ENCODE data around the gene POLR1C.
"Not testable (repeated sequence)": the region's sequence is repeated elsewhere in the genome, so short reads cannot be mapped to it uniquely, and the experiment has no call there.

POLR1C gene, protein sequence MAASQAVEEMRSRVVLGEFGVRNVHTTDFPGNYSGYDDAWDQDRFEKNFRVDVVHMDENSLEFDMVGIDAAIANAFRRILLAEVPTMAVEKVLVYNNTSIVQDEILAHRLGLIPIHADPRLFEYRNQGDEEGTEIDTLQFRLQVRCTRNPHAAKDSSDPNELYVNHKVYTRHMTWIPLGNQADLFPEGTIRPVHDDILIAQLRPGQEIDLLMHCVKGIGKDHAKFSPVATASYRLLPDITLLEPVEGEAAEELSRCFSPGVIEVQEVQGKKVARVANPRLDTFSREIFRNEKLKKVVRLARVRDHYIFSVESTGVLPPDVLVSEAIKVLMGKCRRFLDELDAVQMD

DNA sequence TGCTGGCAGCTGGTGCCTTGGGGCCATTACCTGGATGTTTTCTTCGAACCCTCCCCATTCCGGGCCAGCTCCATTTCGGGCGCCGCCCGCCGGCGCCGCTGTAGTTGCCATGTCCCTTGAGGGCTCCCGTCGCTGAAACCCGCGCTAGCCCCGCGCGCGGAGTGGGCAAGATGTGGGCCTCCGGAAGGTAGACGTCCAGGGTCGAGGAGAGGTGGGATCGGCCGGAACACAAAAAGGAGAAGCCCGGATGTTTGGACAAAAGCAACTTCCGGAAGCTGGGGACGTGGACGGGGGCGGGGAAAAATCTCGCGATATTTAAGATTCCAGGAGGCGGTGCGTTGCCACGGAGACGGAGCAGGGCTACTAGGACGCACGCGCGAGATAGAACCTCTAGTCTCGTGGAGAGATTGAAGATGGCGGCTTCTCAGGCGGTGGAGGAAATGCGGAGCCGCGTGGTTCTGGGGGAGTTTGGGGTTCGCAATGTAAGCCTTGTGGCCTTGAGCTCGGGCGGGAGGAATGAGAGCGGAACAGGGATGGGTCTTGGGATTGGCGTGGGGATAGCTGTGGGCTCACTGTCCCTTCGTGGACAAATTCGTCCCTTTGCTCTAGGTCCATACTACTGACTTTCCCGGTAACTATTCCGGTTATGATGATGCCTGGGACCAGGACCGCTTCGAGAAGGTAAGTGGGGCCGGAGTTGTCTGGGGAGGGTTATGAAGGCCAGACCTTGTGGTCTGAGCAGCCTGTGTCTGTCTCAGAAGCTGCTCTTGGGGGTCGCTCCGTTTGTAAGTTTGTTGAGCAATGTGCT, at the start of gene POLR1C, which contains the start of gene YIPF3:
POLR1C (plus strand) TSS at position 393 of the 808 bp plus-strand sequence; CDS start at position 414, 21 bp downstream.
YIPF3 (minus strand) TSS at position 230 of the 808 bp plus-strand sequence; CDS start at position 111, 119 bp downstream.
- peak; percentile 95 for DNase-seq (ENCODE audit: low read depth)

DNA sequence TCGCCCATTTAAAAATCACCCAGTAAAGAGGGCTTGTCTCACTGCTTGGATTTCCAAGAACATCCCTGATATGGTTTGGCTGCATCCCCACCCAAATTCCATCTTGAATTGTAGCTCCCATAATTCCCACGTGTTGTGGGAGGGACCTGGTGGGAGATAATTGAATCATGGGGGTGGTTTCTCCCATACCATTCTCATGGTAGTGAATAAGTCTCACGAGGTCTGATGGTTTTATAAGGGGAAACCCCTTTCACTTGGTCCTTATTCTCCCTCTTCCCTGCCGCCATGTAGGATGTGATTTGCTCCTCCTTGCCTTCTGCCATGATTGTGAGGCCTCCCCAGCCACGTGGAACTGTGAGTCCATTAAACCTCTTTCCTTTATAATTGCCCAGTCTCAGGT, 49.6 kb upstream of the POLR1C start:
- DNase-seq (ENCODE audit: low read depth): not testable (repeated sequence)

DNA sequence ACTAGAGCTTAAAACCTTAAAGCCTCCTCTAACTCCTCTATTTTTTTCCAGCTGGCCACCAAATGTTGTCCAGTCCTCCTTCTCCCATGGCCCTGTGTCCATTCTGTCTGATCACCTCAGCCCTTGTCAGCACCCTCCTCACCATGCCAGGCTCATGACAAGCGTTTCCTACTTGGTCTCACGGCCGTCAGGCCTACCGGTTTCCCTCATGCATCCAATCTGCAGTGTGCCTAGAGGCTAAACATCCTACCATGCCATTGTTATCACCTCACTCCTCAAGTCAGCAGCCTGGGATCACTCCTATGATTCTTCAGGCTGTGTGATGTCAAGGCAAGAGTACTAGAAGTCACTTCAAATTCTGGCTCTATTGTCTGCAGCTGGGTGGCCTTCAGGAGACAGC, 49.1 kb upstream of the POLR1C start:
- no peak for DNase-seq (ENCODE audit: low read depth)

DNA sequence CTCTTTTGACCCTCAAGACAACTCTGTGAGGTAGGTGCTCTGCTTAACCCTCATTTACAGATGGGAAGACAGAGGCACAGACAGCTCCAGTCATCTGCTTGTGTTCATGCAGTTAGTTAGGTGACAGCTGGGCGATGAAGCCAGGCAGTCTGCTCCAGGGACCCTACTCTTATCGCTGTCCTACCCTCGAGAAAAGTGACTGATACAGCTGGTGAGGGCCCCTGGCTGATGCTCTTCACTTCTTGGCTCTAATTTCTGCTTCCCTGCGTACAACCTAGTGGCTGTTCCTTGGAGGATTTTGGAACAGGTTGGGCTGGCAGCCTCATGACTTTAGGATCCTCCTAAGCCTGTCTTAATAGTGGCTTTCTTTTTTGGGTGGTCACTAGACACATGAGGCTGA, 48.6 kb upstream of the POLR1C start:
- no peak for DNase-seq (ENCODE audit: low read depth)

DNA sequence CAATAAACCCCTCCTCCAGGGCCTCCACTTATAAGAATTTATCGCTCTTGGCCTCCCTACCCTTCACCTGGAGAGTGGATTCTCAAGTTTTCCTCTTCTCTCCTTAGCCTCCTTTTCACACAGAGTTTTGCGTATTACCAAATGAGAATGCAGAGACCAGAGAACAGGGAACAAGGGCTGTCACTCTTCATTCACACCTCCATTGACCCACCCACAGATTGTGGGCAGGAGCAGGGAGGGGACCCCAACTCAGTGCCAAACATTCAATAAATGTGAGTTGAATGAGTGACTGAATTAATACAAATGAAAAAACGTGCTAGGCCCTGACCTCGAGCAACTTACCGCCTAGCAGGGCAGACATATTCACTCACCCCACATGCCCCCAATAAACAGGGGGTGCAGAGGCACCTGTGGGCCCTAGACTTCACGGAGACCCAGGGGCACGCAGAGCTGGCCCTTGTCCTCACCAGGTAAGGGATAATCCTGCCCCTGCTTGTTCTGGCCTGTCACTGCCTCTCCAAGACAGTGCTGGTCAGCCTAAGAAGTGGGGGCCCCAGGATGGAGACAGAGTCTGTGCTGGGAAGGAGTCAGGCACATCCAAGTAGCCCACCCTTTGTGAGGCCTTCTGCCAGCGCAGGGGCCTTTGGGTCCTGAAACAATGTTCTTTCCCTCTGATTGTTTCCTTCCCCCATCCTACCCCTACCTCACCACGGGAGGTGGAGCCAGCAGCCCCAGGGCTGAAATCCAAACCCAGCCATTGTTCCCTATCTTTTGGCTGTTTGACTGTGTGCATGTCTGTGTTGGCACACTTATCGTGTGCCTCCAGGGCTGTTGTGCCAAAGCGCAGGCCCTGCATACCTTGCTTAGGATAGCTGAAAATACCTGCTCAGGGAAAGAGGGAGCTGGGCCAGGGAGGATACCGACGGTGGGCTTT, 47.9 kb upstream of the POLR1C start:
- no peak for DNase-seq (ENCODE audit: low read depth)

DNA sequence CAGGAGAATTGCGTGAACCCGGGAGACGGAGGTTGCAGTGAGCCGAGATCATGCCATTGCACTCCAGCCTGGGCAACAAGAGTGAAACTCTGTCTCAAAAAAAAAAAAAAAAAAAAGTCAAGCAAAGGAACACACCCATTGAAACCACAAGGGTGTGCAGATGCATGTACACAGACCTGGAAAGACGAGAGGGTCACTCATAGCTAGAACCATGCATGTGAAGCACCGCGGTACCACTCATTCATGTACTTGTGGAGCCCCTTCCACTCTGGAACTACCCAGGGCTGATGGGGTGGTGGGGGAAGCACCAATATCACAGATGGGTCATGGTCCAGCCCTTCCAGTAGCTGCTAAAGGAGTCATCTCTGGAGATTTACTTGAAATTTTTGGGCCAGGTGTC, 46.9 kb upstream of the POLR1C start:
- DNase-seq (ENCODE audit: low read depth): no peak

DNA sequence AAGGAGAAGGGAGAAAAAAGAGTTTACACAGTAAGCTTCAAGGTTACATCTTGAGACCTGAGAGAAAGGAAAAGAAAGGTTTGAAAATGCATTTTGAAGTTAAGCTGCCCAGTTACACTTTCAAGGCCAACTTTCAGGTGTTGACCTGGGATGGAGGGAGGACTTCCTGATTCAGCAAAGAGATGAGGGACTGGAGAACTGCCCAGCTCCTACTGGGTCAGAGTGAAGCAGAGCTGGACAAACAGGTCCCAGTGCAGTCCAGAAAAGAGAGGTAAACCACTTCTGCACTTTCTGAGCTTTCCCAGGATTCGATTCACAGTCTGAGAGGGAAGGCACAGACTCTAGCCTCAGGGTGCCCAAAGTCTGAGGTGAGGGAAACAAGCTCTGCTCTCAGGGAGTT, 45.5 kb upstream of the POLR1C start:
- no peak for DNase-seq (ENCODE audit: low read depth)

DNA sequence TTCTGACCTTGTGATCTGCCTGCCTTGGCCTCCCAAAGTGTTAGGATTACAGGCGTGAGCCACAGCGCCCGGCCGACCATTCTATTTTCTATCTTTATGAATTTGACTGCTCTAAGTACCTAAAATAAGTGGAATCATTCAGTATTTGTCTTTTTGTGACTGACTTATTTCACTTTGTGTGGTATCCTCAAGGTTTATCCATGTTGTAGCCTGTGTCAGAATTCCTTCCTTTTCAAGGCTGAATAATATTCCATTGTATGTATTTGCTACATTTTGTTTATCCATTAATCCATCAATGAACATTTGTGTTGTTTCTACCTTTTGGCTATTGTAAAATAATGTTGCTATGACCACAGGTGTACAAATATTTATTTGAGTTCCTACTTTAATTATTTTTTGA, 44.4 kb upstream of the POLR1C start:
- no peak for DNase-seq (ENCODE audit: low read depth)

DNA sequence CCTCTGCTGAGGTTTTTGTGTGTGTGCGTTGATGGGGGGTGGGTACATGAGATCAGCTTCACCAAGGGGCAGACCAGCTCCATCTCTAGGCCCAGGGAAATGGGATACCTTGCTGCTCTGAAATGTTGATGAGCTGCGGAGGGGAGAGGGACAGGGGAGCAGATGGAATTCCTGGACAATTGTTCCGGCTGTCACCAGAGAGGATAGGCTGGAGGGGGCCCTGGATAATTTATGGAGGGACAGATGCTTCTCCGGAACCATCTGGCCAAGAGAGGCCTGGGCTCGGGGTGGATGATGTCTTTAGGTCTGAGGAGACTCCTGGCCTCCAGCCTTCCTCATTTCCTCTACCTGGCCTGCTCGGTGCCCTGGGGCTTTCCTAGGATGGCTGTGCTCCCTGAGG, 41.4 kb upstream of the POLR1C start:
- DNase-seq (ENCODE audit: low read depth): no peak

DNA sequence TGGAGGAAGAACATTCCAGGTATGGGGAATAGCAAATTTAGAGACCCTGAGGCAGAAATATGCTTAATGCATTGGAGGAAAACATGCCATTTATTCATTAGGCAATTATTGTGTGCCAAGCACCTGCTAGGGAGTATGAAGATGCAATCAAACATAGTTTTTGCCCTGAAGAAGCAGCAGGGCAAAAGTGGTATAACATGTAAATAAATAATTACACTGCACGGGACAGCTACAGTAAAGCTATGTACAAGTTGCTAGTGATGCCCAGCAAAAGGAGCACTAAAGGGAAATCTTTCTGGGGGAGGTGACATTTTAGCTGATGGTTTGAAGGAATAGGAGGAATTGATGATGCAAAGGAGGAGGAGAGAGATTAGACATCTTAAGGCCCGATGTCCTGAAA, 40.1 kb upstream of the POLR1C start:
- no peak for DNase-seq (ENCODE audit: low read depth)

DNA sequence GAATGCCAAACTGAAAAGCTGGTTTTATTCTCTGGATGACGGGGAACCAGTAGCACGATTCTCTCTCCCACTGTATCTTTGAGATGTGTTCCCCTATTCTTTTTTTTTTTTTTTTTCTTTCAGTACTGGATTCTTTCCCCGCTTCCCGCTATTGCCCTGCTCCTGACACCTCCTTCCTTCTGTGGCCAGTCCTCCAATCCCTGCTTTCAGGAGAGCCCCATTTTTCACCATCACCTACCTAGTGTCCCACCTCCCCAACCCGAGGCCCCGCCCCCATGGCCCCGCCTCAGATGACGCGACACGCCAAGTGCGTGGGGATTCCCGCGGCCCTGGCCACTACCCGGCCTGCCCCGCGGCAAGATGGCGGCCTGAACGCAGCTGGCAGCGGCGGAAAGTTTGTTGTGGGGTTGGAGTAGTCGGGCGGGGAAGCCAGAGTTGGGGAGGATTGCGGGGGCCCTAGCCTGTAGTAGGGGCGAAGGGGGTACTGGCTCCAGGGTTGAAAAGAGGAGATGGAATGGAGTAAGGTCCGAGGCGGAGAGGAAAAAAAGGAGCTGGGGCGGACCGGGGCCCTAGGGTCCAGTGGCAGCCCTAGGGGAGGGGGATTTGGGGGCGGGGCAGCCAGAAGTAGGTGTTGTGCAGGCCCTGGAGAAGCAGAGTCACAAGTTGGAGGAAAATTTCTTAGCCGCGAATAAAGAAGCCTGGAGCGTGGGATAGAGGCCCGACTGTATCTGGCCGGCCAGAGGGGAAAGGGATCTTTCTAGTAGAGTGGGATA, 39.5 kb upstream of the POLR1C start, which contains the start of gene TJAP1:
TJAP1 (plus strand) TSS at position 336 of the 773 bp plus-strand sequence. CDS start 21,432 bp downstream, outside the sequence.
- DNase-seq (ENCODE audit: low read depth): peak; percentile 96

DNA sequence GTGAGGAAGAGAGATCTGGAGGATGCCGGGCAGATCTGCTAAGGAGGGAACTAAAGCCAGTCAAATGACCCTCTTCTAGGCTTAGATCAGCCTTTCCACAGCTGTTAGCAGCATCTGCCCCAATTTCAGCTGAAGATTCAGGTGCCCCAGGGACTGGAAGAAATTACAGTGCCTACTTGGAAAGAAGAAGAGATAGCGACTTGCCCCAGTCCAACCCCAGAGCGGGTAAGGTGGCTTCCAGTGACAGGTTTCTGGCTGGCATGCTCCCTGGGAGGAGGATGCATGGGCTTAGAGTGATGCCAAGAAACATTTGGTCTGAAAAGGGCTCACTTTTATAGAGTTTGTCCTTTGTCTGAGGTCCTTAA, 38.9 kb upstream of the POLR1C start:
- DNase-seq (ENCODE audit: low read depth): no peak

DNA sequence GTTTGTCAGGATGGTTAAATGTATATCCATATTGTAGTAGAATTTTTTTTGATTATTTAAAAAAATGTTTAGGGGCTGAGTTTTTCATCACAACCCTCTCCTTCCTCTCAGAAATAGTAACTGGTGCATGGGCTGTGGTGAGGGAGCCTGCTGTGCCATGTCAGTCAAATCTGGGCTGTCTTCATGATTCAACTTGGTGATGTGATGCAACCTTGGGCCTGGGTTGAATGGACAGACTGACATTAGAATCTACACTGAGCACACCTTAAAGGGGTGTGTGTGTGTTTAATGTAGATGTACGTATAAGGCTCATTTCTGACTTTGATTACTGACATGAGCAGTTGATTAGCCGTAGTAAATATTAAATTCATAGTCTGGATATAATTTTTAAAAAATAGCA, 35.8 kb upstream of the POLR1C start:
- DNase-seq (ENCODE audit: low read depth): no peak

DNA sequence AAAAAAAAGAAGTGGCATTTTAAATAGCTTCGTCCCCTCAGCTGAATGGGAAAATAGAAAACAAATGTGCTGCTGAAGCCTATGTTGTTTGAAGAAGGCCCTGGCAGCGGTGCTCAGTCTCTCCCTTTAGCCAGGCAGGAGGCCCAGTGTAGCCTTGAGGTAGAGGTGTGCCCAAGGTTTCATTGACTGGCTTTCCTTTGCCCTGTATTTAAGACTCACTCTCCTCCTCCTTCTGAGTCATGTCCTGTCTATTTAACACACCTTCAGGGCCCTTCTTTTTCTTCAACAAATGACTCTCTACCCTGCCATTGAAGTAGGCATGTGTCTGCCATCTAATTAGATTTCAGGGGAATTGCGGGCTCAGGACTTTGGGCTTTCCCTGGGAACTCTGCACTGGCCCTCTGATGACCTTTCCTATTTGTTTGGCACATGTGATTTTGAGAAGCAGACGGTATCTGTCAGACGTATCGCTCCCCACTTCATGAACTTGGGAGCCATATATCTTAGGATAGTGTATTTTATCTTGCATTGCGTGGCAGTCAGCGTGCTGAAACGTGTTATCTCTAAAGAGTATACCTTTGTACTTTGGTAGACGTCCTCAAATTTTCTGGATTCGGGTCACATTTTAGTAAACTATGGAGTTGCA, 35.2 kb upstream of the POLR1C start:
- DNase-seq (ENCODE audit: low read depth): no peak

DNA sequence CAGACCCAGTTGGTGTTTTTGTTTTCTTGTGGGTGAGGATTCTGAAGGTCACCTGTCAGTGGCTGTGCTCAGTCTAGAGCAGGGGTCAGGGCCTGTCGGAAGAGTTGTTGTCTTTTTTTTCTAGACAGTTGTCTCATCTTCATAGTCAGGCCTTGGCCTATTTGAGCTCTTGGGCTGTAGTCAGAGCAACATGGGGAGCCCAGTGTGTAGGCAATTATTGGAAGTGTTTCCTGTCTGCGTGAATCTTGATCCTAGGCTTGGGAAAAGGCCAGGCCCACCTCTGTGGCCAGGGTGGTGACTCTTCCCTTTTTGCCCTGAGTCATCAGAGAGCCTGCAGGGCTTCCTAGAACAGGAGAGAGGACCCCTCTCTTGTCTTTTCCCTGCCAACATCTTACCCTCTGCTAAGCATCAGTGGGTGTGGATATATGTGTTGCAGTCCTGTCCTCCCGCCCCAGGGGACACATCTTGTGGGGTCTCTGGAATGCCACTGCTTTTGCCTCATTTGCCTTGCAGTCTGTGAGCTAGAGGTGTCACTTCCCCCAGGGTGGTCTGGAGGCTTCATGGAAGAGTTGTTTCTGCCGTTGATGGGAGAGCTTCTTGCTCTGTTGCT, 28.1 kb upstream of the POLR1C start:
- DNase-seq (ENCODE audit: low read depth): no peak

DNA sequence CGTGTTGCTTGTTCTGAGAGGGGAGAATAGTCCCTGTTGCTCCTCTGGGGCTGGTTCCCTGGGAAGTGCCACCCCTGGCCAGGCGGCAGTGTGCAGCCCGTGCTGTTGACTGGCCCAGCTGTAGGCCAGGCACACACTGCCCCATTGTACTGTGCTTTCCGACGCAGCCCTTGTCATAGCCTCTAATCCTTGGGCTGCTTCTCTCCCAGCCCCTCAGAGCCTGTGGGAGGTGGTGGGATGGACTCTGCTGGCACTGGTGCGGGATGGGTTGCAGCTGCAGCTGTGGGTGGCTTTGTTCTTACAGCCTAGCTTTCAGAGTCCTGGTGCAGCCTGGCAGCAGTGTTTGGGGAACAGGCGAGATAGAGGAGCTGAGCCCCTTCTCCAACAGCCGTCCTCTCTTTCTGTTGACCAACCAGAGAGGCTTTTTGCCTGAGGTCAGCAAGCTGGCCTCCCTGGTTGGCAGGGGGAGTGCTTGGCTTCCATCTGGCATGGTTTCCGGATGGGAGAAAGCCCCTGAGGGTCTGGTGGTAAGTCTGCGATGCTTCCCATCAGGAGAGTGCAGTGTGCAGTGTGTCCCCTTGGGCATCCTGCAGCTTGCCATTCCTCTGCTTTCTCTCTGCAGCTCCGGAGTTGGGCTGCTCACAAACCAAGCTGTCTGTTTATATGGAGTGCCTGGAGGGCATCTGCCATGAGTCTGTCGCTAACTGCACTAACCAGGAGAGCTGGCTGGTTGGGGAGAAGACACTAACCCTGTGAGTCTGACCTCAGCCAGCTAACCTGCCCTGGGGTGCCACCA, 27.4 kb upstream of the POLR1C start:
- DNase-seq (ENCODE audit: low read depth): no peak

DNA sequence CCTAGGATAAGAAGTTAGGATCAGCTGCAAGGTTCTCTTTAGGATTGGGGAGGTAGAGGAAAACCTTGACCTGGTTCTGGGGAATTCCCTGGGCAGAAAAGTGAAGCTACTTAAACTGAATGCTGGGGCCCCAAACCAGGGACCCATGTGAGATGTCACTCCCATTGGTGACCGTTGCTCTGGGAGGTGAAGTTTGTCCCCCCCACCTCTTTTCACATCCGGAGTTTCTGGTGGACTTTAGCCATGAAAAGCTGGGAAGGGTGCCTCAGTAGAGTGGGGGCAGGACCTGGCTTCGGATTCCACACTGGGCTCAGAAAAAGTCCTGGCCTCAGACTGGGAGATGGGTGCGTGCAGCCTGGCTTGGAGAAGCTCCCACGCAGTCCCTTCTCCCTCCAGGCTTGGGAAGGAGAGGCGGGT, 26.4 kb upstream of the POLR1C start:
- no peak for DNase-seq (ENCODE audit: low read depth)

DNA sequence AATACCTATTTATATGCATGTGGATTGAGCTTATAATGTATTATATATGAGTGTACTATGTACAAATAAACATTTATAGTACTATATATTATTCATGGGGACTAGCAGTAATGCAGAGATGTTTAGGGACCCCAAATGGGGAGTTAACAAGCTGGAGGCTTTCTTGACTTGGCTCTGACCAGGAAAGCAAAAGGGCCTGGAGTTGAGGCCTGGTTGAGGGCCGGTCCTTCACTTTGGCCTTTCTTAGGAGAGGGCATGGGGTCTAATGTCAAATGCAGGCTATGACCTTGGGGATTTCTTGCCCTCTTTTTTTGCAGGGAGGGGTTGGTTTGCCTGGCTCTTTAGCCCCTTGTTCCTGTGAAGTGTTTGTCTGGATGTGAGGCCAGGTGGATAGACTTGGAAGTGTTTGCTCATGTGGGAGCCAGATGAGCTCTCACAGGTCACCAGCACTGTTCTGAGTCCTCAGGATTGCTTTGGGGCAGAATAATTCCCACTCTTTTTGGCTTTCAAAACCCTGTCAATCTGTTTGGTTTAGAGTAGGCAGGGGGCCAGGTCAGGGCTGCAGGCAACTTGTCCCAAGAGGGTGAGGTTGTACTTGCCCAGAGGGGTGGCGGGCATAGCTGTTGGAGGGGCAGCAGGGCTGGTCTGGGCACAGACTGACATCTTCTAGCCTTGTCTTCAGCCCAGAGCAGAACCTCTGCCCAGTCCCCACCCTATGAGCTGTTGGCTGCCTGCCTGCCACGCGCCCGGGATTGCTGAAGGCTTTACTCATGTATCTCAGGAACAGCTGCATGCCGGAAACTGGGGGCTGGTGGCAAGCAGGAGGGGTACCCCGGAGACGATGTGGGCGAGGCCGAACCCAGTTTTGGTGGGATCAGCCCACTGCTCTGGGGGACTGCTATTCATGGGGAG, 24.9 kb upstream of the POLR1C start:
- DNase-seq (ENCODE audit: low read depth): no peak
